ENCODE measurements around the gene OSBPL1A.

The OSBPL1A gene

GRCh38 chr18:24341361-24341760, 56.3 kb downstream of the OSBPL1A start:
- no peak for DNase-seq (ENCODE audit: low read depth)

- DNase-seq (ENCODE audit: low read depth) = no peak
Observed at GRCh38 chr18:24333084-24333483, 64.5 kb downstream of the OSBPL1A start.

- no peak for DNase-seq (ENCODE audit: low read depth)
Observed at GRCh38 chr18:24326211-24326610, 71.4 kb downstream of the OSBPL1A start.

GRCh38 chr18:24322584-24323136, 75.0 kb downstream of the OSBPL1A start:
- DNase-seq (ENCODE audit: low read depth) = no peak

GRCh38 chr18:24321071-24321470, 76.6 kb downstream of the OSBPL1A start:
- DNase-seq (ENCODE audit: low read depth) = no peak

- no peak for DNase-seq (ENCODE audit: low read depth)
Observed at GRCh38 chr18:24319757-24320156, 77.9 kb downstream of the OSBPL1A start.

GRCh38 chr18:24317370-24317769, 80.3 kb downstream of the OSBPL1A start:
- DNase-seq (ENCODE audit: low read depth) = no peak

- DNase-seq (ENCODE audit: low read depth) = no peak
Observed at GRCh38 chr18:24315170-24315569, 82.5 kb downstream of the OSBPL1A start.

- DNase-seq (ENCODE audit: low read depth) = no peak
Observed at GRCh38 chr18:24306201-24306600, 91.4 kb downstream of the OSBPL1A start.

- no peak for DNase-seq (ENCODE audit: low read depth)
Observed at GRCh38 chr18:24300703-24301102, 96.9 kb downstream of the OSBPL1A start.

- DNase-seq (ENCODE audit: low read depth) = no peak
Observed at GRCh38 chr18:24296276-24296675, 101.3 kb downstream of the OSBPL1A start.

GRCh38 chr18:24293254-24293653, 104.4 kb downstream of the OSBPL1A start:
- DNase-seq (ENCODE audit: low read depth) = no peak

- DNase-seq (ENCODE audit: low read depth) = no peak
Observed at GRCh38 chr18:24278591-24278990, 119.0 kb downstream of the OSBPL1A start.

GRCh38 chr18:24277516-24278195, 120.0 kb downstream of the OSBPL1A start:
- no peak for DNase-seq (ENCODE audit: low read depth)

GRCh38 chr18:24276994-24277393, 120.6 kb downstream of the OSBPL1A start:
- no peak for DNase-seq (ENCODE audit: low read depth)

GRCh38 chr18:24274837-24275236, 122.8 kb downstream of the OSBPL1A start:
- DNase-seq (ENCODE audit: low read depth) = no peak

- no peak for DNase-seq (ENCODE audit: low read depth)
Observed at GRCh38 chr18:24273596-24273995, 124.0 kb downstream of the OSBPL1A start.

- no peak for DNase-seq (ENCODE audit: low read depth)
Observed at GRCh38 chr18:24272229-24272525, 125.4 kb downstream of the OSBPL1A start.

- no peak for DNase-seq (ENCODE audit: low read depth)
Observed at GRCh38 chr18:24271381-24272228, 126.0 kb downstream of the OSBPL1A start.

GRCh38 chr18:24270937-24271380, 126.7 kb downstream of the OSBPL1A start:
- DNase-seq (ENCODE audit: low read depth) = no peak

GRCh38 chr18:24270358-24270936, 127.2 kb downstream of the OSBPL1A start:
- no peak for DNase-seq (ENCODE audit: low read depth)

GRCh38 chr18:24268784-24269550, 128.7 kb downstream of the OSBPL1A start:
- DNase-seq (ENCODE audit: low read depth) = no peak
